ENCODE results near the gene RIIAD1. TPM values are rescaled to one million over a fixed set of nuclear protein-coding genes. Genes with fewer than 3 reads are reported as not detected.

RIIAD1 gene
- total and polyA plus RNA-seq, 8 donors = 0.39 to 4.0 (median 1.7) TPM; not detected in 1

GRCh38 chr1:151710187-151710840 is 11.0 kb upstream of the RIIAD1 start:
- Histone ChIP-seq H3K27ac (no peak overlapping the region), H3K4me1 (no peaks in the 10 kb centered on the region), H3K36me3 (no peaks in the 10 kb centered on the region), H3K9me3 (no peaks in the 10 kb centered on the region), H3K27me3 (peaks cover 0 to 29% of the 10 kb centered on the region in 2 donors), H3K4me3 (no peak overlapping the region)
- ATAC-seq (no peak), DNase-seq (peak in 1 of 4 donors; percentile 44)
- intact Hi-C loops (cut with DNase I) = no loop called here
- no peak for TF ChIP-seq CTCF (IDR thresholded peaks at IDR 0.05)

- ATAC-seq (no peak), DNase-seq (no peak)
- intact Hi-C loops (cut with DNase I) = no loop called here
- H3K4me3 ChIP-seq = no peak overlapping the region
- no peak overlapping the region for H3K27ac ChIP-seq
- H3K36me3 ChIP-seq = no peaks in the 10 kb centered on the region
- no peaks in the 10 kb centered on the region for H3K9me3 ChIP-seq
- H3K4me1 ChIP-seq = no peaks in the 10 kb centered on the region
- peaks cover 8 to 38% of the 10 kb centered on the region in 2 donors for H3K27me3 ChIP-seq
- no peak for TF ChIP-seq CTCF (IDR thresholded peaks at IDR 0.05)
Measured at GRCh38 chr1:151711044-151711800, 10.1 kb upstream of the RIIAD1 start.

GRCh38 chr1:151711951-151712350 is 9.4 kb upstream of the RIIAD1 start:
- H3K27me3 ChIP-seq = peaks cover 13 to 45% of the 10 kb centered on the region in 2 donors
- H3K9me3 ChIP-seq = no peaks in the 10 kb centered on the region
- intact Hi-C loops (cut with DNase I) = no loop called here
- ATAC-seq = no peak
- no peak for TF ChIP-seq CTCF (IDR thresholded peaks at IDR 0.05)
- no peaks in the 10 kb centered on the region for H3K4me1 ChIP-seq
- H3K36me3 ChIP-seq = no peaks in the 10 kb centered on the region
- no peak for DNase-seq
- no peak overlapping the region for H3K4me3 ChIP-seq
- no peak overlapping the region for H3K27ac ChIP-seq

GRCh38 chr1:151713044-151713443 is 8.3 kb upstream of the RIIAD1 start:
- Histone ChIP-seq H3K4me1 (no peaks in the 10 kb centered on the region), H3K36me3 (no peaks in the 10 kb centered on the region), H3K9me3 (no peaks in the 10 kb centered on the region), H3K27ac (no peak overlapping the region), H3K4me3 (no peak overlapping the region), H3K27me3 (peaks cover 17 to 56% of the 10 kb centered on the region in 2 donors)
- ATAC-seq (peak; percentile 74), DNase-seq (peak in 1 of 4 donors; percentile 42)
- intact Hi-C loops (cut with DNase I) = no loop called here
- no peak for TF ChIP-seq CTCF (IDR thresholded peaks at IDR 0.05)

GRCh38 chr1:151713874-151714273 is 7.4 kb upstream of the RIIAD1 start:
- TF ChIP-seq CTCF (IDR thresholded peaks at IDR 0.05) = no peak
- Histone ChIP-seq H3K4me3 (no peak overlapping the region), H3K27ac (no peak overlapping the region), H3K36me3 (no peaks in the 10 kb centered on the region), H3K27me3 (peaks cover 17 to 64% of the 10 kb centered on the region in 2 donors), H3K9me3 (no peaks in the 10 kb centered on the region), H3K4me1 (no peaks in the 10 kb centered on the region)
- intact Hi-C loops (cut with DNase I) = no loop called here
- DNase-seq (no peak), ATAC-seq (no peak)
